CD8-positive, alpha-beta memory T cell (primary cell): ENCODE data around the gene FLCN. TPM values are rescaled to one million over a fixed set of nuclear protein-coding genes. Genes with fewer than 3 reads are reported as not detected.

ENCODE experiments used
- CTCF ChIA-PET: fragments of 350-600 bp; sonication (Branson Sonifier 250); formaldehyde crosslinking; loops from one replicate; lab custom pipeline; 2021; ENCODE audit warnings: antibody characterized with exemption; lab: Charles Lee
- POLR2A ChIA-PET: fragments of 350-600 bp; sonication (Branson Sonifier 250); formaldehyde crosslinking; loops from one replicate; lab custom pipeline; 2021; ENCODE audit warnings: antibody characterized with exemption; lab: Charles Lee
- DNase-seq, 5 donors: peaks; one replicate each; pipeline versions ENCODE4 v3.0.0 to v3.0.0-alpha.2; 2020 to 2022; ENCODE audit warnings: mixed read lengths in 1 of 5
- H3K27ac ChIP-seq: one replicate; pipeline ENCODE4 v1.7.0; 2013; ENCODE audit warnings: low read depth, mild to moderate bottlenecking, low read length, moderate library complexity
- H3K27me3 ChIP-seq: 2 replicates; pipeline ENCODE4 v1.7.0; 2013; ENCODE audit warnings: low read length, mild to moderate bottlenecking; ENCODE audit not compliant: insufficient read depth, poor library complexity, severe bottlenecking
- H3K36me3 ChIP-seq: 2 replicates; pipeline ENCODE4 v1.7.0; 2013; ENCODE audit warnings: mild to moderate bottlenecking, low read length, moderate library complexity; ENCODE audit not compliant: insufficient read depth
- H3K4me1 ChIP-seq: 2 replicates; pipeline ENCODE4 v1.7.0; 2013; ENCODE audit warnings: mild to moderate bottlenecking, low read length, moderate library complexity; ENCODE audit not compliant: insufficient read depth
- H3K4me3 ChIP-seq: 2 replicates; pipeline ENCODE4 v1.7.0; 2013; ENCODE audit warnings: mild to moderate bottlenecking, low read length
- H3K9me3 ChIP-seq: 2 replicates; pipeline ENCODE4 v1.7.0; 2013; ENCODE audit warnings: mild to moderate bottlenecking, low read length
- H3K27ac Mint-ChIP-seq, 8 donors: one replicate each; pipeline ENCODE4 v1.8.0; 2020 to 2021; ENCODE audit warnings: mixed read lengths in 8 of 8, mild to moderate bottlenecking in 6 of 8, inconsistent platforms in 3 of 8, moderate library complexity in 3 of 8
- H3K27me3 Mint-ChIP-seq, 2 donors: one replicate each; pipeline ENCODE4 v1.8.0; 2020 to 2021; ENCODE audit warnings: mixed read lengths in 2 of 2, mild to moderate bottlenecking in 1 of 2, moderate library complexity in 1 of 2
- H3K36me3 Mint-ChIP-seq, 3 donors: one replicate each; pipeline ENCODE4 v1.8.0; 2020 to 2021; ENCODE audit warnings: mixed read lengths in 3 of 3, inconsistent platforms in 1 of 3, mild to moderate bottlenecking in 1 of 3
- H3K4me1 Mint-ChIP-seq, 3 donors: one replicate each; pipeline ENCODE4 v1.8.0; 2020 to 2021; ENCODE audit warnings: mixed read lengths in 3 of 3, inconsistent platforms in 1 of 3, mild to moderate bottlenecking in 1 of 3
- H3K4me3 Mint-ChIP-seq, 7 donors: one replicate each; pipeline ENCODE4 v1.8.0; 2020 to 2021; ENCODE audit warnings: mixed read lengths in 7 of 7, mild to moderate bottlenecking in 6 of 7, moderate library complexity in 4 of 7, inconsistent platforms in 2 of 7
- H3K9me3 Mint-ChIP-seq, 5 donors: one replicate each; pipeline ENCODE4 v1.8.0; 2020 to 2022; ENCODE audit warnings: mixed read lengths in 5 of 5, mild to moderate bottlenecking in 3 of 5, moderate library complexity in 2 of 5, inconsistent platforms in 1 of 5
- polyA plus RNA-seq: library from polyadenylated mRNA; unstranded; fragments of 300-500 nt; fragmentation: Illumina TruSeq; gene quantifications from one replicate; pipeline ENCODE4 v1.2.3, GENCODE V29; 2021
- total RNA-seq, 2 experiments: library from RNA; stranded (reverse); gene quantifications; one replicate each; pipeline ENCODE4 v1.2.3, GENCODE V29; 2021

Gene FLCN
- total and polyA plus RNA-seq, 3 experiments from 2014 or later = 3.8 to 30.7 (median 26.9) TPM

GRCh38 chr17:17216236-17216635, 20.7 kb downstream of the FLCN start:
- Histone ChIP-seq H3K27me3 (no peaks in the 10 kb centered on the region), H3K4me3 (no peak overlapping the region), H3K4me1 (no peaks in the 10 kb centered on the region), H3K27ac (no peak overlapping the region), H3K9me3 (no peaks in the 10 kb centered on the region), H3K36me3 (peaks cover 24% of the 10 kb centered on the region)
- no peak overlapping the region for H3K4me3 Mint-ChIP-seq
- H3K9me3 Mint-ChIP-seq = no peaks in the 10 kb centered on the region
- no peaks in the 10 kb centered on the region for H3K27me3 Mint-ChIP-seq
- no peak for DNase-seq
- H3K36me3 Mint-ChIP-seq = peaks cover 4 to 83% (median 18%) of the 10 kb centered on the region in 3 donors
- no peak overlapping the region for H3K27ac Mint-ChIP-seq
- ChIA-PET POLR2A (no interaction called here), CTCF (no interaction called here)
- no peaks in the 10 kb centered on the region for H3K4me1 Mint-ChIP-seq

DNA sequence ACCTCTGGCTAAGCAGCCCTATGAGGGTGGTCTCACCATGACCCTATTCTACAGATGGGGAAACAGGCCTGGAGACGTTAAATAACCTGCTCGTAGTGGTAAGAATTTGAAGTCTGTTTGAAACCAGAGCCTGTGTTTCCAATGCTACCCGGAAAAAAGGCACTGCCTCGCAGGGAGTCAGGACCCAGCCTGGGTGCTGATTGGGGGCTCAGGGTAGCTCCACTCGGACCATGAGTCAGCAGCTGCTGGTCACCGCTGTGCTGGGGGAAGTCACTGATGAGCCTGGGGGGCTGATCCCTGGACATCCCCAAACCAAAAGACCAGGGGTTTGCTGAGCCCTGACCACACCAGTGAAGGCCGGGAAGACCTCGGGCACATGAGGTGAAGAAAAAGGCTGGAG, 21.4 kb downstream of the FLCN start:
- POLR2A ChIA-PET = no interaction called here
- Histone ChIP-seq H3K9me3 (no peaks in the 10 kb centered on the region), H3K27ac (no peak overlapping the region), H3K36me3 (peaks cover 18% of the 10 kb centered on the region), H3K4me1 (no peaks in the 10 kb centered on the region), H3K4me3 (no peak overlapping the region), H3K27me3 (no peaks in the 10 kb centered on the region)
- H3K4me1 Mint-ChIP-seq = no peaks in the 10 kb centered on the region
- CTCF ChIA-PET = no interaction called here
- H3K27ac Mint-ChIP-seq = peak overlapping the region in 1 of 8 donors; percentile 40
- H3K27me3 Mint-ChIP-seq = no peaks in the 10 kb centered on the region
- H3K9me3 Mint-ChIP-seq = no peaks in the 10 kb centered on the region
- peaks cover 4 to 77% (median 12%) of the 10 kb centered on the region in 3 donors for H3K36me3 Mint-ChIP-seq
- no peak for DNase-seq
- H3K4me3 Mint-ChIP-seq = no peak overlapping the region

DNA sequence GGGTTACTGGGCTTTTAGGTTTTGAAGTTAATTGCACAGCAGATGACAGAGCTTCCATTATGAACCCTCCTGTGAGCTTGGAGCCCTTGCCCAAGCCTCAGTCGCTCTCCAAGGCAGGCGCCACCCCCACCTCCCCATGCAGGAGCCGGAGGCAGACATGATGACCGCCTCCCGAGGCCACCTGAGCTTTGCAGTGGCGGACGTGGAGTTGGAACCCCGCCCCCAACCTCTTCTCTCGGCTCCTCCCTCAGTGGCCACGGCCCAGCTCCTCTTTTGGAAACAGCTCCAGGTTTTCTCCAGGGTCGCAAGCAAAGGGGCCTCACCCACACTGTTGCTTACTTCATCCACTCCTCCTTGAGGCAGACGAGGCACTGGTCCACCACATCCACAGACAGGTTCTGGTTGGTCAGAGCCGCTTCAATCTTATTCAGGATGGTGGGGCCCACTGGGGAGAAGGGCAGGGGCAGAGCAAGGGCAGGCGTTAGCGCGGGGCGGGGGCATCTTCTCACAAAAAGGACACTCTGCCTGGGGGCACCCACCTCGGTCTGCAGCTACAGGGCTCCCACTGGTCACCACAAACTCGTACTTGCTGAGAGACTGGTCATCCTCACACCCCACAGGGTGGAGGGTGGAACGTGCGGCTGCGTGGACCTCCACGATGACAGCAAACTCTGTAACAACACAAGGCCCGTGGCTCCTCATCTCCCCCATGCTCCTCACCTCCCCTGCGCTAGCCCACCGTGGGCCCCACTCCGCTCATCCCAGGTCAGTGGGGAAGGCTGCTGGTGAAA, 22.1 kb downstream of the FLCN start:
- Mint-ChIP-seq H3K27ac (peak overlapping the region in 1 of 8 donors; percentile 74), H3K4me3 (no peak overlapping the region), H3K27me3 (no peaks in the 10 kb centered on the region), H3K36me3 (peaks cover 4 to 69% (median 12%) of the 10 kb centered on the region in 3 donors), H3K9me3 (no peaks in the 10 kb centered on the region), H3K4me1 (no peaks in the 10 kb centered on the region)
- ChIA-PET CTCF (no interaction called here), POLR2A (no interaction called here)
- Histone ChIP-seq H3K4me3 (no peak overlapping the region), H3K27ac (no peak overlapping the region), H3K27me3 (no peaks in the 10 kb centered on the region), H3K36me3 (peaks cover 18% of the 10 kb centered on the region), H3K9me3 (no peaks in the 10 kb centered on the region), H3K4me1 (no peaks in the 10 kb centered on the region)
- DNase-seq = no peak

- Mint-ChIP-seq H3K27me3 (no peaks in the 10 kb centered on the region), H3K4me3 (no peak overlapping the region), H3K9me3 (no peaks in the 10 kb centered on the region), H3K36me3 (peaks cover 4 to 62% (median 11%) of the 10 kb centered on the region in 3 donors), H3K27ac (no peak overlapping the region), H3K4me1 (no peaks in the 10 kb centered on the region)
- ChIA-PET CTCF (interaction anchor here (1.4 kb wide), 1 partner anchor 13 kb away, joined by 3 read pairs; no protein-coding TSS in a partner anchor), POLR2A (no interaction called here)
- Histone ChIP-seq H3K9me3 (no peaks in the 10 kb centered on the region), H3K4me1 (no peaks in the 10 kb centered on the region), H3K4me3 (no peak overlapping the region), H3K36me3 (peaks cover 18% of the 10 kb centered on the region), H3K27me3 (no peaks in the 10 kb centered on the region), H3K27ac (no peak overlapping the region)
- no peak for DNase-seq
Measured at GRCh38 chr17:17213775-17214174, 23.2 kb downstream of the FLCN start.

DNA sequence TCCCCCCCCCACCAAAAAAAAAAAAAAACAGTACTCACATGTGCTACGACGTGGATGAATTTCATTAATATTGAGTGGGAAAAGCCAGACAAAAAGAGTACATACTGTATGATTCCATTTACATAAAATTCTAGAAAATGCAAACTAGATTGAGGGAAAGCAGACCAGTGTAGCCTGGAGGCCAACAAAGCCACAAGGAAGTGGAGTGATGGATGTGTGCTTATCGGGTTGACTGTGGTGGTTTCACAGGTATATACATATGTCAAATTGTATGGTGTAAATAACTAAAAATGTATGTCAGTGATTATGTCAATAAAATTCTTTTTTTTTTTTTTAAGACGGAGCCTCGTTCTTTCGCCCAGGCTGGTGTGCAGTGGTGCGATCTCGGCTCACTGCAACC, 29.0 kb downstream of the FLCN start:
- Histone ChIP-seq H3K4me3 (no peak overlapping the region), H3K27me3 (no peaks in the 10 kb centered on the region), H3K4me1 (peaks cover 31% of the 10 kb centered on the region), H3K9me3 (no peaks in the 10 kb centered on the region), H3K36me3 (peaks cover 3% of the 10 kb centered on the region), H3K27ac (no peak overlapping the region)
- Mint-ChIP-seq H3K4me3 (peak overlapping the region in 1 of 7 donors; percentile 38), H3K36me3 (peaks cover 0 to 15% (median 2%) of the 10 kb centered on the region in 3 donors), H3K27ac (peak overlapping the region in 6 of 8 donors; percentile 9 to 94 (median 26)), H3K27me3 (peaks cover 0 to 3% of the 10 kb centered on the region in 2 donors), H3K9me3 (no peaks in the 10 kb centered on the region), H3K4me1 (peaks cover 25 to 36% (median 26%) of the 10 kb centered on the region in 3 donors)
- ChIA-PET CTCF (interaction anchor here (1.1 kb wide), 1 partner anchor 29 kb away, joined by 3 read pairs; no protein-coding TSS in a partner anchor), POLR2A (no interaction called here)
- DNase-seq = peak in 1 of 5 donors; percentile 27

GRCh38 chr17:17206913-17207335, 30.0 kb downstream of the FLCN start:
- POLR2A ChIA-PET = no interaction called here
- Mint-ChIP-seq H3K4me1 (peaks cover 25 to 42% (median 34%) of the 10 kb centered on the region in 3 donors), H3K27me3 (peaks cover 0 to 3% of the 10 kb centered on the region in 2 donors), H3K36me3 (peaks cover 0 to 18% (median 3%) of the 10 kb centered on the region in 3 donors), H3K27ac (peak overlapping the region; percentile 78 to 97 (median 88)), H3K4me3 (peak overlapping the region in 6 of 7 donors; percentile 32 to 77 (median 50)), H3K9me3 (no peaks in the 10 kb centered on the region)
- CTCF ChIA-PET = interaction anchor here (0.6 to 1.2 kb wide), 3 partner anchors 28 to 103 kb away, joined by 3 to 4 read pairs (median 4); no protein-coding TSS in a partner anchor
- Histone ChIP-seq H3K4me1 (peaks cover 31% of the 10 kb centered on the region), H3K27ac (no peak overlapping the region), H3K9me3 (no peaks in the 10 kb centered on the region), H3K27me3 (no peaks in the 10 kb centered on the region), H3K36me3 (peaks cover 4% of the 10 kb centered on the region), H3K4me3 (no peak overlapping the region)
- no peak for DNase-seq

- DNase-seq = peak; percentile 92 to 97 (median 95)
- Histone ChIP-seq H3K4me1 (peaks cover 31% of the 10 kb centered on the region), H3K27ac (peak within 1 kb of the TSS; percentile 57), H3K36me3 (peaks cover 6% of the 10 kb centered on the region), H3K4me3 (peak within 1 kb of the TSS; percentile 68), H3K27me3 (no peaks in the 10 kb centered on the region), H3K9me3 (no peaks in the 10 kb centered on the region)
- POLR2A ChIA-PET = interaction anchor here (1.7 kb wide), 1 partner anchor 87 kb away, joined by 4 read pairs; no protein-coding TSS in a partner anchor
- Mint-ChIP-seq H3K9me3 (no peaks in the 10 kb centered on the region), H3K27me3 (peaks cover 0 to 3% of the 10 kb centered on the region in 2 donors), H3K4me3 (peak within 1 kb of the TSS; percentile 86 to 94 (median 89)), H3K36me3 (peaks cover 0 to 19% (median 3%) of the 10 kb centered on the region in 3 donors), H3K27ac (peak within 1 kb of the TSS; percentile 87 to 98 (median 94)), H3K4me1 (peaks cover 25 to 42% (median 34%) of the 10 kb centered on the region in 3 donors)
- CTCF ChIA-PET = interaction anchor here (0.6 to 1.2 kb wide), 4 partner anchors 23 to 103 kb away, joined by 3 to 4 read pairs (median 4); no protein-coding TSS in a partner anchor
Measured at GRCh38 chr17:17206124-17206912, 30.6 kb downstream of the FLCN start, which contains the start of gene PLD6. Gene PLD6 (minus strand): TSS chr17:17206333. CDS start chr17:17206286, 47 bp downstream.
